ENCODE results near the gene APOL1. TPM values are rescaled to one million over a fixed set of nuclear protein-coding genes. Genes with fewer than 3 reads are reported as not detected.
A peak's percentile ranks its signal among the peaks of the same experiment; 100 is the strongest.
"Not testable (repeated sequence)": the region's sequence is repeated elsewhere in the genome, so short reads cannot be mapped to it uniquely, and the experiment has no call there.

Gene APOL1, protein sequence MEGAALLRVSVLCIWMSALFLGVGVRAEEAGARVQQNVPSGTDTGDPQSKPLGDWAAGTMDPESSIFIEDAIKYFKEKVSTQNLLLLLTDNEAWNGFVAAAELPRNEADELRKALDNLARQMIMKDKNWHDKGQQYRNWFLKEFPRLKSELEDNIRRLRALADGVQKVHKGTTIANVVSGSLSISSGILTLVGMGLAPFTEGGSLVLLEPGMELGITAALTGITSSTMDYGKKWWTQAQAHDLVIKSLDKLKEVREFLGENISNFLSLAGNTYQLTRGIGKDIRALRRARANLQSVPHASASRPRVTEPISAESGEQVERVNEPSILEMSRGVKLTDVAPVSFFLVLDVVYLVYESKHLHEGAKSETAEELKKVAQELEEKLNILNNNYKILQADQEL
- 1 to 10 TPM in 4 of 6 experiments, under 1 TPM in 2; 0.55 to 6.2 (median 4.9) TPM for total RNA-seq (2021; fragmentation: NEBNext Ultra II Directional; extraction: Animal tissue kit (Norgen Biotek cat#: 25700))
- long read RNA-seq = 0 reads

DNA sequence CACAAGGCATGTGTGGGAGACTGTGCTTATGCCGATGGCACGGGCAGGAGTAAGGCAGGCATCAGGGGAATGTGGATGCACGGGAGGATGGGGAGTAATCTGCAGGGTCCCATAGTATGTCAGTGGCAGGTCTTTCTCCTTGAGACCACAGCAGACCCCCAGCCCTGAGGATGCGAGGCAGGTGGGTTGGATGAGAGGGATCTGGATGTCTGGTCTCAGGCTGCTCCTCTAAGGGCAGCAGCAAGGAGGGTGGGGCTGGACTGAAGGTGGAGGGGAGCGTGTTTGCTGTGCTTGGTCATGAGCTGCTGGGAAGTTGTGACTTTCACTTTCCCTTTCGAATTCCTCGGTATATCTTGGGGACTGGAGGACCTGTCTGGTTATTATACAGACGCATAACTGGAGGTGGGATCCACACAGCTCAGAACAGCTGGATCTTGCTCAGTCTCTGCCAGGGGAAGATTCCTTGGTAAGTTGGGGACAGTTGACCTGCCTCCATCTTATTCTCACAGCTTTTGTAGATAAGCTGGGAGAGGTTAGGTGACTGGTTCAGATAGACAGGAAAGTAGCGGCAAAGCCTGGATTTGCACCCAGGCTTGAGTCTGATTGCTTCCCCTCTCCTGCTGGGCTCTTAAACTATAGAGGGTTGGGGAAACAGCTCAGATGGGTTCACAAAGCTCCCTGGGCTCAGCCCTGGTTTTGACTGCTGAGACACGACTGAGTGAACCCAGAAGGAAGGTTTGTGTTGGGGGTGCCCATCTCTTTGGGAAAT is at the start of gene APOL1:
Gene APOL1, plus strand, starts transcription at position 380 of the 769 bp plus-strand sequence. CDS start 1,823 bp downstream, outside the sequence.
- H3K9me3 Mint-ChIP-seq = no peaks in the 10 kb centered on the region; the same call in 1 of the 2 replicates
- H3K27ac Mint-ChIP-seq = peak within 1 kb of the TSS; percentile 74
- no peak for DNase-seq
- peaks cover 12% of the 10 kb centered on the region for H3K27me3 Mint-ChIP-seq (ENCODE audit: insufficient read depth)
- TF ChIP-seq, protein P1, sequence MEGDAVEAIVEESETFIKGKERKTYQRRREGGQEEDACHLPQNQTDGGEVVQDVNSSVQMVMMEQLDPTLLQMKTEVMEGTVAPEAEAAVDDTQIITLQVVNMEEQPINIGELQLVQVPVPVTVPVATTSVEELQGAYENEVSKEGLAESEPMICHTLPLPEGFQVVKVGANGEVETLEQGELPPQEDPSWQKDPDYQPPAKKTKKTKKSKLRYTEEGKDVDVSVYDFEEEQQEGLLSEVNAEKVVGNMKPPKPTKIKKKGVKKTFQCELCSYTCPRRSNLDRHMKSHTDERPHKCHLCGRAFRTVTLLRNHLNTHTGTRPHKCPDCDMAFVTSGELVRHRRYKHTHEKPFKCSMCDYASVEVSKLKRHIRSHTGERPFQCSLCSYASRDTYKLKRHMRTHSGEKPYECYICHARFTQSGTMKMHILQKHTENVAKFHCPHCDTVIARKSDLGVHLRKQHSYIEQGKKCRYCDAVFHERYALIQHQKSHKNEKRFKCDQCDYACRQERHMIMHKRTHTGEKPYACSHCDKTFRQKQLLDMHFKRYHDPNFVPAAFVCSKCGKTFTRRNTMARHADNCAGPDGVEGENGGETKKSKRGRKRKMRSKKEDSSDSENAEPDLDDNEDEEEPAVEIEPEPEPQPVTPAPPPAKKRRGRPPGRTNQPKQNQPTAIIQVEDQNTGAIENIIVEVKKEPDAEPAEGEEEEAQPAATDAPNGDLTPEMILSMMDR (IDR thresholded peaks at IDR 0.05) = no peak
- H3K4me1 Mint-ChIP-seq (ENCODE audit: low read depth) = peaks cover 34% of the 10 kb centered on the region
- peak within 1 kb of the TSS; percentile 83 for H3K4me3 Mint-ChIP-seq
- H3K36me3 Mint-ChIP-seq (ENCODE audit: low read depth) = peaks cover 4% of the 10 kb centered on the region; the same call in 1 of the 2 replicates

DNA sequence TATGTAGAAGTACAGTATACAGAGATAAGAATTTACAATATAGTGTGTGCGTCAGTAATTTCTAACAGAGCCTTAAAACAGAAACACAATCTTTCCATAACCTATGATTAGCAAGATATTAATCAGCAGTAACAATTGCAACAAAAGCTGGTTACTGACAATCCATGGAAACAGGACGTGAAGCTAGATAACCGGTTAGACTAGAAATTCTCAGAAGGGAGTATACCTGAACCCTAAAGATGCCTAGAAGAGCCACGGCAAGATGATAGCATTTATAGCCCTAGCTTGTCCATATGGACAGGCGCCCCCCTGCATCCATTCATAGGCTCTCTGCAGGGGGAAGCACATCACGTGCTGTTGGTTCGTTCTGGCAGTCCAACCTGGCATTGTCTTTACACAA is 49.5 kb upstream of the APOL1 start:
- H3K4me1 Mint-ChIP-seq (ENCODE audit: low read depth); H3K9me3 Mint-ChIP-seq; H3K36me3 Mint-ChIP-seq (ENCODE audit: low read depth); DNase-seq; H3K27ac Mint-ChIP-seq; H3K4me3 Mint-ChIP-seq: not testable (repeated sequence)
- peaks cover 37% of the 10 kb centered on the region for H3K27me3 Mint-ChIP-seq (ENCODE audit: insufficient read depth)

DNA sequence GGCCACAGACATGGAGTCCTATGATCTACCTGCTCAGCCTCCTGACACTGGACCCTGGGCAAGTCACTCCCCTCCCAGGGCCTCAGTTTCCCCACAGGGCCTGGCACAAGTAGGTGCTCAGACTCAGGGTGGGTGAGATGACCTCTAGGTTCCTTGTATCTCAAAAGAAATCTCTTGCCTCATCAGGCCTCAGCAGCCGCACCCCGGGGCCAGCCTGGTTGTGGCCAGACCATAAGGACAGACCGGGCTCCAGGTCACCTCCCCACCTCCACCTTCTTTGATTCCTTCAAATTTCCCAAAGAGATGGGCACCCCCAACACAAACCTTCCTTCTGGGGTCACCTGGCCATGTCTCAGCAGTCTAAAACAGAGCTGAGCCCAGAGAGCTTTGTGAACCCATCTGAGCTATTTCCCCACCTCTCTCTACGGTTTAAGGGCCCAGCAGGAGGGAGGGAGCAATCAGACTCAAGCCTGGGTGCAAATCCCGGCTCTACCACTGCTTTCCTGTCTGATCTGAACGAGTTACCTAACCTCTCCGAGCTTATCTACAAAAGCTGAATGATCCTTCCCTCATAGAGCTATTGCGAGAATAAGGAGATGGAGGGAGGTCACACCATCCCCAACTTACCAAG is 48.8 kb upstream of the APOL1 start:
- no peak overlapping the region for H3K4me3 Mint-ChIP-seq
- no peak overlapping the region for H3K27ac Mint-ChIP-seq

DNA sequence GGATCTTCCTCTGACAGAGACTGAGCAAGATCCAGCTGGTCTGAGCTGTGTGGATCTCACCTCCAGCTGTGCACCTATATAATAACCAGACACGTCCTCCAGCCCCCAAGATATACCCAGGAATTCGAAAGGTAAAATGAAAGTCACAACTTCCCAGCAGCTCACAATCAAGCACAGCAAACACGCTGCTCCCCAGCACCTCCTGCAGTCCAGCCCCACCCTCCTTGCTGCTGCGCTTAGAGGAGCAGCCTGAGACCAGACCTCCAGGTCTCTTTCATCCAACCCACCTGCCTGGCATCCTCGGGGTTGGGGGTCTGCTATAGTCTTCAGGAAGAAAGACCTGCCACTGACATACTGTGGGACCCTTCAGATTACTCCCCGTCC is 48.3 kb upstream of the APOL1 start:
- TF ChIP-seq, protein P1 (IDR thresholded peaks at IDR 0.05) = no peak
- no peak overlapping the region for H3K4me3 Mint-ChIP-seq
- peaks cover 6% of the 10 kb centered on the region for H3K36me3 Mint-ChIP-seq (ENCODE audit: low read depth)
- H3K9me3 Mint-ChIP-seq = peaks cover 7% of the 10 kb centered on the region
- H3K27ac Mint-ChIP-seq = no peak overlapping the region
- DNase-seq = no peak
- no peaks in the 10 kb centered on the region for H3K4me1 Mint-ChIP-seq (ENCODE audit: low read depth)
- H3K27me3 Mint-ChIP-seq (ENCODE audit: insufficient read depth) = peaks cover 37% of the 10 kb centered on the region

More for the DNA sequence above, 48.8 kb upstream of the APOL1 start:
- peaks cover 2% of the 10 kb centered on the region for H3K9me3 Mint-ChIP-seq
- no peak for DNase-seq
- TF ChIP-seq, protein P1 (IDR thresholded peaks at IDR 0.05) = no peak
- H3K36me3 Mint-ChIP-seq (ENCODE audit: low read depth) = peaks cover 1% of the 10 kb centered on the region
- H3K27me3 Mint-ChIP-seq (ENCODE audit: insufficient read depth) = peaks cover 37% of the 10 kb centered on the region
- H3K4me1 Mint-ChIP-seq (ENCODE audit: low read depth) = no peaks in the 10 kb centered on the region

DNA sequence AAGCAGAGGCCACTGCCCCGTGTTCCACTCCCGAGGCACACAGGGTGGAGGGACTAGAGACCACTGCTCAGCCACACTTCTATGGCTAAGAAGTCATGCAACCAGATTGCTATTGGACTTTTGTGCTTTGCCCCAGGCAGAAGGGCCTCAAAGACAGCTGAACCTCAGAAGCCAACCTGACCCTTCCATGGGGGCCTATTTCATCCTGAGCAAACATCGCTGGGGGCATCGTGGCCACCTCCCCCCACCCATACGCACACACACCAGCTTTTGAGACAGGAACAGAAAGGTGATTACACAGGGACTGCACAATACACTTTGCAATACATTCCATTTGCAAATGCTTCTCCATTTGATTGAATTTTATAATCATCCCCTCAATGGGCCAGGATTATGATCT is 47.4 kb upstream of the APOL1 start:
- H3K4me1 Mint-ChIP-seq (ENCODE audit: low read depth); H3K36me3 Mint-ChIP-seq (ENCODE audit: low read depth); H3K4me3 Mint-ChIP-seq; H3K27ac Mint-ChIP-seq; DNase-seq: not testable (repeated sequence)
- Mint-ChIP-seq H3K9me3 (peaks cover 15% of the 10 kb centered on the region), H3K27me3 (ENCODE audit: insufficient read depth) (peaks cover 38% of the 10 kb centered on the region)

DNA sequence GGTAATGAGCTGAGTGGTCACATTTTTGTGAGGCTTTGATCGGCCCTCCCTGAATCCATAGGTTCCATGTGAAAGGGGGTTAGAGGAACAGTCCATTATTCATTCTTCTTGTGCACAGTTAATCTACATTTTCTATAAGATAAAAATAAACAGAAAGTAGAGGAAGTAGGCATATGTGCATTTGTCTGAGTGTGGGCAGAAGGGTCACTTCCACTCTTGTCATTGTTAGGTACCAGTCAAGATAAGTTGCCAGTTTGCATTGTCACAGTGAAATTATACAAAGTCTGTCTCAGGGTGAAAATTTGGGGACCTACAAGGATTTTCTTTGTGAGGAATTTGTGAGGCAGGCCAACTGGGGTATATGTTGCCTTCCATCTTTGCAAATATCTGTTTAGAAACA is 46.7 kb upstream of the APOL1 start:
- peaks cover 6% of the 10 kb centered on the region for H3K36me3 Mint-ChIP-seq (ENCODE audit: low read depth)
- no peak overlapping the region for H3K27ac Mint-ChIP-seq
- DNase-seq = no peak
- TF ChIP-seq, protein P1 (IDR thresholded peaks at IDR 0.05) = no peak
- peaks cover 15% of the 10 kb centered on the region for H3K9me3 Mint-ChIP-seq
- H3K4me1 Mint-ChIP-seq (ENCODE audit: low read depth) = no peaks in the 10 kb centered on the region
- peaks cover 42% of the 10 kb centered on the region for H3K27me3 Mint-ChIP-seq (ENCODE audit: insufficient read depth)
- no peak overlapping the region for H3K4me3 Mint-ChIP-seq
